ENCODE measurements around the gene LTC4S.
A peak's percentile ranks its signal among the peaks of the same experiment; 100 is the strongest.

LTC4S gene

DNA sequence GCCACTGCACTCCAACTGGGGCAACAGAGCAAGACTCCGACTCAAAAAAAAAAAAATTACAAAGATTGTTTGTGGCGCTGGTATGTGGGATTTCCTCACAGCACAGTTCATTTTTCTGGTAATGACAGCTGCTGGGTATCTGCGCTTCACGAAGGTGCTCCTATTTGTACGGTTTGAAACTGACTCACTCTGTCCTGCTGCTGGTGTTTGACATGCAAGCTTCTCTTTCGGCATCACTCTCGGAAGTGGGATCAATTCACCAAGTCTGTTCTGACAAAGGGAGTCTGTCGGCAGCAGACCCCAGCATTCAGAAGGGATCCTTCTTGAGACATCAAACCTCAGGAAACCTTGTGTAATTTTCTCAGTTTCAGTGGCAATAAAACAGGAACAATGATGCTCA is 34.8 kb upstream of the LTC4S start:
- TF ChIP-seq, protein P1, sequence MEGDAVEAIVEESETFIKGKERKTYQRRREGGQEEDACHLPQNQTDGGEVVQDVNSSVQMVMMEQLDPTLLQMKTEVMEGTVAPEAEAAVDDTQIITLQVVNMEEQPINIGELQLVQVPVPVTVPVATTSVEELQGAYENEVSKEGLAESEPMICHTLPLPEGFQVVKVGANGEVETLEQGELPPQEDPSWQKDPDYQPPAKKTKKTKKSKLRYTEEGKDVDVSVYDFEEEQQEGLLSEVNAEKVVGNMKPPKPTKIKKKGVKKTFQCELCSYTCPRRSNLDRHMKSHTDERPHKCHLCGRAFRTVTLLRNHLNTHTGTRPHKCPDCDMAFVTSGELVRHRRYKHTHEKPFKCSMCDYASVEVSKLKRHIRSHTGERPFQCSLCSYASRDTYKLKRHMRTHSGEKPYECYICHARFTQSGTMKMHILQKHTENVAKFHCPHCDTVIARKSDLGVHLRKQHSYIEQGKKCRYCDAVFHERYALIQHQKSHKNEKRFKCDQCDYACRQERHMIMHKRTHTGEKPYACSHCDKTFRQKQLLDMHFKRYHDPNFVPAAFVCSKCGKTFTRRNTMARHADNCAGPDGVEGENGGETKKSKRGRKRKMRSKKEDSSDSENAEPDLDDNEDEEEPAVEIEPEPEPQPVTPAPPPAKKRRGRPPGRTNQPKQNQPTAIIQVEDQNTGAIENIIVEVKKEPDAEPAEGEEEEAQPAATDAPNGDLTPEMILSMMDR (IDR thresholded peaks at IDR 0.05; ENCODE audit: borderline replicate concordance, insufficient read depth, low read depth, low read length): no peak
- H3K4me3 ChIP-seq (ENCODE audit: low read depth, low read length): no peak overlapping the region

DNA sequence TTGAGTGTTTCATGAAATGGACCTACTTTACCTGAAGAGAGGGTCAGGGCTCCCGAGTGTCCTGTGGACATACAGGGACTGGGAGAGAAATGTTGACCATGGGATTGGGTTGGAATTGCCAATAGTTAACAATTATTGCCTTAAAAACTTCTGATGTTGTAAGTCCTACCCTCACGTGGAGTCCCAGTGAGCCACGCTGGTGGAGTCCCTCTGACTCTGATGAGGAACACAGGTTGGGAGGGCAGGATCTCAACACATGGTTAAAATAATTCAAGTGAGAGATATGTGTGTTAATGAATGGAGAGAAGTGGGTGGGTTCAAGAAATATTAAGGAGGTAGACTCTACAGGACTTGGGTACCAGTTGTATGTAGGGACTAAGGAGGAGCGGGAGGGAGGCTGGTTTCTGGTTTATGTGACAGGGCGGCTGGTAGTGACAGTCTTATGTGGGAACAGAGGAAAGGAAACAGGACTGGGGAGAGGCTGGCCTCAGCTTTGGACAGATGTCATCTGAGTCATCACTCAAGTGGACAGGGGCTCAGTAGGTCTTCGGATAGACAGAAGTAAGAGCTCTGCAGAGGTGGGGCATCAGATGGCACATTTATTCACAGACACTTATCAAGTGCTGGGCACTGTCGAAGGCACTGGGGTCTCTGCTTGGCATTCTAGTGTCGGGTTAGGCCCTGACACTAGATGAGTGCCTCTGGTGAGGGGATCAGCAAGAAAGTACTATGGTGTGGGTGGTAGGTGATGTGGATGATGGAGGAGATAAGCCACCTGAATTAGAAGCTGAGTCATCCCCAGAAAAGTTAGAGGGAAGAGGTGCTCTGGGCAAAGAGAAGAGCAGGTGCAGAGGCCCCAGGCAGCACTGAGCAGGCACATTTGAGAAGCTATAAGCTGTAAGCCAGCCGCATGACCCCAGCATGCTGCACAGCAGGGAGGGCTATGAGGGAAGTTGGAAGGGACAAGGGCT is 33.9 kb upstream of the LTC4S start:
- H3K4me3 ChIP-seq (ENCODE audit: low read depth, low read length): no peak overlapping the region
- TF ChIP-seq, protein P1 (IDR thresholded peaks at IDR 0.05; ENCODE audit: borderline replicate concordance, insufficient read depth, low read depth, low read length): no peak

DNA sequence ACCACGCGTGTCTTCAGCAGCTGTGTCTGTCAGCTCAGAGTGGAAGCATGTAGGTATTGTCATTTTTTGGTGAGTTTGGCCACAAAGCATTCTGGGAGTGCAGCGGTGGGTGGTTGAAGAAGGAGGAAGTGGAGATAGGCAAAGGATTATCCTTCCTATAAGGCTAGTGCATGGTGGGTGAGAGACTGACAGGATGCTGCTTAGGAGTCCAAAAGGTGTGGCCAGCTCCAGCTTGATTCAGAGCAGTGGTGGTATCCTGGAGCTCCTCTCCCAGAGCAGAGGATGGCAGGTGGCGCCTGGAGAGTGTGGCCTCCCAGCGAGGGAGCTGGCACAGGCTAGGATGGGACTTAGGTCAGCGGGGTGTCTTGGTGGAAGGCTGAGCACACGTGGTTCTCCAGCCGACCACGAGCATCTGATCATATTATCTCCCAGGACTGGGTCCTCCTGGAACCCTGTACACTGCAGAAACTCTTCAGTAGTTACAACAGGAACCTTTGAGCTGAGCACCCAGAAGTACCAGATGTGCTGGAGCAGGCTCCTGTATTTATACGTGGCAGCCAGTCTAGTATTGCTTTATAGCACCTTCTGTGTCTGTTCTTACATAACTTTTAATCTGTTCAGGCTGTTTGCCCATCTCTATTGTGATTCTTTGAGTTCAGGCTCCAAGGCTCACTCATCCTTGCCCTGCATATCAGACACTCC is 31.6 kb upstream of the LTC4S start:
- H3K4me3 ChIP-seq (ENCODE audit: low read depth, low read length): no peak overlapping the region
- TF ChIP-seq, protein P1 (IDR thresholded peaks at IDR 0.05; ENCODE audit: borderline replicate concordance, insufficient read depth, low read depth, low read length): no peak

DNA sequence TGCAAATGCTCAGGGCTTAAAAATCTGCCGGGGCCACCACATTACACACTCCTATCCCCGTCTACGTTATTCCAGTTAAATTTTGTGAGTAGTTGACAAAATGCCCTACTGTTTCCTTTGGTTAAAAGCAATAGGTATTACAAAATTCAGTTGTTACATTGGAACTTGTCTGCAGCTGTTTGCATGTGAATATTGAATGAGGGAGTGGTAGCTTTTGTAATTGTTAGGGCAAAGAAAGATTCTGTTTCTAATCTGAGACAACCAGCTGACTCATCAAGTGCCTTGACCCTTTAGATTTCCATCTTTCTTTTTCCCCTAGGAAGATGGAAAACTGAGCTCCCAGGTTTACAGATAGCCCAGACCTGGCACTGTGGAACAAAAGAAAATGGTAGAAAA is 31.0 kb upstream of the LTC4S start:
- TF ChIP-seq, protein P1 (IDR thresholded peaks at IDR 0.05; ENCODE audit: borderline replicate concordance, insufficient read depth, low read depth, low read length): no peak
- no peak overlapping the region for H3K4me3 ChIP-seq (ENCODE audit: low read depth, low read length)

DNA sequence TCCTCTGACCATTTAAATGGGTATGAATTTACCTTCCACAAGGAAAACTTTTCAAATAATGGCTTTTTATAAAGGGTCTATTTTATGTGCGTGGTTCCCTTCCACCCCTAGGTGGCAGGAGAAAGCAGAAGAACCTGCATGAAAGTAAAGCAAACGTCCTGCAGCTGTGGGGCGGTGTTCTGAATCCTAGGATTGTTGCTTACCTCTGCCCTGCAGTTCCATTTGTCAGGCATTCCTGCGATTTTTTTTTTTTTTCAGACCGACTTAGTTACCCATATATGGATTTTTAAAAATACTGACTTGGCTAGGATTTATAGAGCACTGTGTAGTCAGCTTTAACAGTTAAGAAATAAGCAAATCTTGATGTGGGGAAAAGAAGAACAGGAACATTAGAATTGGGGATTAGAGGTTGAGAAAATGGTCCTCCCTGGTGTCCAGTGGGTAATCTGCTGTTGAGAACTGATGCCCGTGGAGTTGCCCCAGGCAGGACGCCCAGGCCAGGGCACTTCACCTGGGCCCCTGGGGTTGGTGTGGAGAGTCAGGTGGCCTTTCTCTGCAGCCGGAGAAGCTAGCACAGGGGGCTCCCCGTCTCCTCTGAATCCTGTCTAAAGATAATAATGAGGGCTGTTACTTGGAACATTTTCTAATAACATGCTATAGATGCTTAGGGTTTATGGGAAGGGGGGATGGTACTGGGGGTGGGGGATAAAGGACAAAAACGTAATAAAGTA is 30.4 kb upstream of the LTC4S start:
- TF ChIP-seq, protein P1 (IDR thresholded peaks at IDR 0.05; ENCODE audit: borderline replicate concordance, insufficient read depth, low read depth, low read length): peak; percentile 80
- H3K4me3 ChIP-seq (ENCODE audit: low read depth, low read length): no peak overlapping the region

DNA sequence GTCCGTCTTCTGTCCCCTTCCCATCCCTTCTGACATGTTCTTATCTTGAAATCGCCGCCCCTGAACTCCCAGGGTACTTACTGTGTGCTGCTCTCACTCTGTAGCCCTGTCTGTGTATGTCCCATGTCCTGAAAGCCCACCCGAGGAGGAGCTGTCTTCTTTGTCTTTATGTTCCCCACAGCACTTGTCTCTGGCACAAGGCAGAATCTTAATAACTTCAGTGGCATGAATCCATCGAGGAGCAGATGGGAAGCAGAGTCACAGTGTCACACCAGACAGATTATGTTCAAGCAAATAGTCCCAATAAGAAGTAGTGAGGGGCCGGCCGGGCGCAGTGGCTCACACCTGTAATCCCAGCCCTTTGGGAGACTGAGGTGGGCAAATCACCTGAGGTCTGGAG is 29.7 kb upstream of the LTC4S start:
- H3K4me3 ChIP-seq (ENCODE audit: low read depth, low read length): no peak overlapping the region
- TF ChIP-seq, protein P1 (IDR thresholded peaks at IDR 0.05; ENCODE audit: borderline replicate concordance, insufficient read depth, low read depth, low read length): no peak

Measured in GM12875 (cell line).